NCI-H128 (cell line): Measurements from ENCODE around the gene VASN.

ENCODE experiments used
- DNase-seq: peaks from one replicate; lab custom pipeline; 2025; ENCODE audit not compliant: unreplicated experiment; lab: John Stamatoyannopoulos, UW

Gene VASN

GRCh38 chr16:4370570-4371356 lies 885 bp upstream of the VASN start:
- DNase-seq: no peak

DNA sequence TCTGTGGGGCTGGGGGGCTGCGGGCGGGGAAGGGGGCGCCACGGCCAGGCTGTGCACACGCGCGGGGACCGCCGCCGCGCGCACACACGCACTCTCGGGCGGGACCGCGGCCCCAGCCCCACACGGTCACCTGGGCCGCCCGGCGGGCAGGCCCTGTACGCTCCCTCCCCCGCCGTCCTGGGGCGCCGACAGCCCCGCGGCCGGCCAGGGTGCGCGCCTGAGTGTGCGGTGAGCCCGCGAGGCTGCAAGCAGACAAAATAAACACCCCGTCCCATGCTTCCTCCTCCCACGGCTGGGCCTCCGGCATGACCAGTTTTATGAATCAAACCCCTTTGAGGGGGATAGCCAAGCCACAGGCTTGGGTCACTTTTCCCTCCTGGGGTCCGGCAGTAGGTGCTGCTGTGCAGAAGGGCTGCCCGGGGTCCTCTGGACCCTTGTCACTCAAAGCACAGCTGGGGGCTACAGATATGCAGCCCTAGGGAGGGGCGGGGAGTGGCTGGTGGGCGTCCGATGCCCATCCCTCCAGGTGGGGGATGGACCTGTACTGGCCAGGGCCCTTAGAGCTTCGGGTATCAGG lies 441 bp downstream of the VASN start:
- DNase-seq: no peak

DNA sequence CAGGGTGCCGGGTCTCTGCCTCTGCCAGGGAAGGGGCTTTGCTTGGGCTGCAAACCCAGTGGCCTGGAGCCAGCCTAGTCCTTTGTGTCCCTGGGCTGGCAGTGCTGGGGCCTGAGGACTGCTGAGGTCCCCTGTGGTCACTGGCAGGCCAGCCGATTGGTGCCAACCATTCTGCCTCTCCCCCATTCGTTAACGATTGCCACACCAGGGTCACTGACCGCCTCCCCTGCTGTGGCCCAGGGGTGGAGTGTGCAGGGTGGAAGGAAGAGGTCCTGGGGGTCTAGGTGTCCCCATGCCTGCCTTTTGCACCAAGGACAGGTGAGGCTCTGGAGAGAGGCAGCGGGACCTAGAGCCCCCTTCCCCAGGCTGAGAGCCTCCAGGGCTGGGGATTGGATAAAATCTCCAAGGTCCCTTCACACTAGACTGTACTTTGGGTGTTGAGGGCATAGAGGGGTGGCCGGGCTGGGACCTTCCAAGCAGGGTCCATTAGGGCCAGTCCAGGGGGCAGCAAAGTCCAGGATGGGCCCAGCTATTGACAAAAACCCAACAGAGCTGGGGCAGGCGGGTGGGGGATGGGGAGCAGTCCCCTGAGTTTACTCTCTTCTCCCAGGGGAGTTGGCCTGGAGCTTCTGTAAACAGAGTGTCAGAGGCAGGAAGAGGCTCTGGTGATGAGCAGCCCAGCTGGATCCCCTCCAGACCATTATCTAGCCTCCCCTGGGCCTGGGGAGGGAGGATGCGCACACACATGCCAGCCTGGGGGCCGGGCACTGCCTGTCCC lies 1.1 kb downstream of the VASN start:
- no peak for DNase-seq

- DNase-seq: no peak
Measured at GRCh38 chr16:4373356-4373908, 1.8 kb downstream of the VASN start.

- DNase-seq: no peak
Measured at GRCh38 chr16:4373909-4374742, 2.5 kb downstream of the VASN start.

DNA sequence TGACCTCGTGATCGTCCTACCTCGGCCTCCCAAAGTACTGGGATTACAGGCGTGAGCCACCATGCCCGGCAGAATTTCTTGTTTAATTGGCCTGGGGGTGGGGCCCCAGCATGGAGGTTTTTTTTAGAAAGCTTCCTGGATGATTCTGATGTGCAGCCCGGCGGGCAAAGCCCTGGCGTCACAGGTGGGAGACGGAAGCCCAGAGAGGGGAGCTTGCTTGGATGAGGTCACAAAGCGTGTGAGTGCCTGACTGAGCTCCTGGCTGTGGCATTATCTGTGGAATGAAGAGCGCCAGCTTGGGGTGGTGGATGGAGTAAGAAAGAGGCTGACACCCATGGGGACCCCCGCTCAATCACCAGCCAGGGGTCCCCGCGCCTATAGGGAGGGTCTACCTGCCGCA lies 4.1 kb downstream of the VASN start:
- DNase-seq: no peak

GRCh38 chr16:4376126-4376892 lies 4.7 kb downstream of the VASN start:
- DNase-seq: no peak

GRCh38 chr16:4376893-4377572 lies 5.4 kb downstream of the VASN start:
- no peak for DNase-seq

GRCh38 chr16:4377573-4378154 lies 6.0 kb downstream of the VASN start:
- no peak for DNase-seq

DNA sequence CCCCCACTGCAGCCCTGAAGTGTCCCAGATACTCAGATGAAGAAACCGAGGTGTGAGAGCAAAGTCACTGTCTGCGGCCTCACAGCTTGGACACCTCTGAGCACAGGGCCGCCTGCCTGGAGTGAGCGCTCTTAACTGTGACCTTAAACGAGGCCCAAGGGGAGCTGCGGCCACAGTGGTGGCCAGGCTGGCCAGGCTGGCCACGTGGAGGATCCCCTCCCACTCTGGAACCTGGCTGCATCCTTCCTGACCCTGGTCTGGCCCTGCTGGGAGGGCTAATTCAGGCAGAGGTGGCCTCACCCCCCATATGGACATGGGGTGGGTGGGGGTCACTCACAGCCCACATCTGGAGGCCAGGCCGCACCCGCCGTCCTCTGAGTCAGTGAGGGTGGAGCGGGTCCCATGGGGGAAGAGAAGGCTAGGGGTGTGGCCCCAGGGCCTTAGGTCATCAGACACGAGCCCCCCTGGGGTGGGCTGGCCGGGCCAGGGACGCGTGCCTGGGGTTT lies 6.6 kb downstream of the VASN start:
- no peak for DNase-seq

DNA sequence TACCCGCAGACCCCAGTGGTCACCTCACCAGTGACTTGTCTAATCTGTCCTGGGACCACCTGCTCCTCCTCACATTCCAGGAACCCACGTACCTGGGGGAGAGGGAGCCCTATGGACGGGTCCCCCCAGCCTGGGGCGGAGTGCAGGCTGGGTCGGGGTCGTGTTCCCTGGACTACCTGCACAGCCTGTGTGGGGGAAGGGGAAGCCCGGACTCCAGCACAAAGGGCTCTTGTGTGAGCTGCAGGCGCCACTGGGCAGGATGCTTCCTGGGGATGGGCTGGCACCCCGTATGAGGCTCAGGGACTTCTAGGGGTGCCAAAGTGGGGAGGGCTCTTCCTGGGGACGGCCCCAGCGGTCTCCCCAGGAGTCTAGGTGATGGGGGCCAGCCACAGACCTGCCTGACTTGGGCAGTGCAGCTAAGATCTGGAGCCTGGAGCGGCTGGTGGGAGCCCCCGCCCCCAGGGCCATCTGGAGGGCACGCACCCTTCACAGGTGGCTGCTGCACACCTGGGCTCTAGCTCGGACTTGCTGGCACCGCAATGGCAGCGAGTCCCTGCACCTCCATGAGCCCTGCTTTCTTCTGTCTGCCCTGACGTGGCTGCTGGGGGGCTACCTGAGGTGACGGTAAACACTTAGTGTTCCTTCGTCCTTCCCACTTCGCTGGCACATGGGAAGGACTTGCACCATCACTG lies 7.5 kb downstream of the VASN start:
- DNase-seq: no peak

DNA sequence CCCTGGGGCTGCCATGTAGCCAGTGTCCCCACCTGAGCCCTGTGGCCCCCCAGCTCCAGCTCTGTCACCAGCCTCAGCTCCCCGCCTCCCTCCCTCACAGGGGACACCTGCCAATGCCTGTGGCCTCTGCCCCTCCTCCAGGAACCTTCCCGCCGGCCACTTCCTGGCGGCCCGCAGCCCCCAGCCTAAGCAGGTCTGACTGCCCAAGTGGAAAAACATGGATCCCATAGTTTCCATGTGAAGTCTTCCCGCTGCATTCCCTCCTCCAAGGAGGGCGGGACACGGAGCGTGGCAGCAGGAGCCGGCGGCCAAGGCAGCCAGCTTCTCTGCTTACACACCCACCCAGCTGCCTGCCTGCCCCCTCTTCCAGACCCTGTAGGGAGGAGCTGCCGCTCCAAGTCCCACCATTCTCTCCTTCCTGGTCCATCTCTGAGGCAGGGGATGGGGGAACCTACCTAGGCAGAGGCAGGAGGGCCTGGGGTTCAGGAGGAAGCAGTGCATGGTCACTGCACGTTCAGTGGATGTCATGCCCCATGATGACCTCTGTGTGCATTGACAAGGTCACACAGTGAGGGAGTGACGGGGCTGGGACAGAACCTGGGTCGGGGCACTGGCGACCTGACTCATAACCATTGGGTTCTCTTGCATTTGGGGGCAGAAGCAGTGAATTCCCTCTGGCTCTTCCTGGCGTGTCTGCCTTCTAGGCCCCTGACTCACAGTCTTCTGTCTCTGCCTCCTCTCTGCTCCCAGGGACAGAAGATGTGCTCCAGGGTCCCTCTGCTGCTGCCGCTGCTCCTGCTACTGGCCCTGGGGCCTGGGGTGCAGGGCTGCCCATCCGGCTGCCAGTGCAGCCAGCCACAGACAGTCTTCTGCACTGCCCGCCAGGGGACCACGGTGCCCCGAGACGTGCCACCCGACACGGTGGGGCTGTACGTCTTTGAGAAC lies 8.7 kb downstream of the VASN start:
- DNase-seq: no peak

DNA sequence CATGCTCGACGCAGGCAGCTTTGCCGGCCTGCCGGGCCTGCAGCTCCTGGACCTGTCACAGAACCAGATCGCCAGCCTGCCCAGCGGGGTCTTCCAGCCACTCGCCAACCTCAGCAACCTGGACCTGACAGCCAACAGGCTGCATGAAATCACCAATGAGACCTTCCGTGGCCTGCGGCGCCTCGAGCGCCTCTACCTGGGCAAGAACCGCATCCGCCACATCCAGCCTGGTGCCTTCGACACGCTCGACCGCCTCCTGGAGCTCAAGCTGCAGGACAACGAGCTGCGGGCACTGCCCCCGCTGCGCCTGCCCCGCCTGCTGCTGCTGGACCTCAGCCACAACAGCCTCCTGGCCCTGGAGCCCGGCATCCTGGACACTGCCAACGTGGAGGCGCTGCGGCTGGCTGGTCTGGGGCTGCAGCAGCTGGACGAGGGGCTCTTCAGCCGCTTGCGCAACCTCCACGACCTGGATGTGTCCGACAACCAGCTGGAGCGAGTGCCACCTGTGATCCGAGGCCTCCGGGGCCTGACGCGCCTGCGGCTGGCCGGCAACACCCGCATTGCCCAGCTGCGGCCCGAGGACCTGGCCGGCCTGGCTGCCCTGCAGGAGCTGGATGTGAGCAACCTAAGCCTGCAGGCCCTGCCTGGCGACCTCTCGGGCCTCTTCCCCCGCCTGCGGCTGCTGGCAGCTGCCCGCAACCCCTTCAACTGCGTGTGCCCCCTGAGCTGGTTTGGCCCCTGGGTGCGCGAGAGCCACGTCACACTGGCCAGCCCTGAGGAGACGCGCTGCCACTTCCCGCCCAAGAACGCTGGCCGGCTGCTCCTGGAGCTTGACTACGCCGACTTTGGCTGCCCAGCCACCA lies 9.7 kb downstream of the VASN start:
- no peak for DNase-seq

- DNase-seq: no peak
Measured at GRCh38 chr16:4381935-4382794, 10.5 kb downstream of the VASN start.

- no peak for DNase-seq
Measured at GRCh38 chr16:4382795-4383357, 11.2 kb downstream of the VASN start.
